ENCODE results near the gene POLE4.

The POLE4 gene

GRCh38 chr2:75003276-75003675 is 44.8 kb downstream of the POLE4 start:
- DNase-seq, result no peak

DNA sequence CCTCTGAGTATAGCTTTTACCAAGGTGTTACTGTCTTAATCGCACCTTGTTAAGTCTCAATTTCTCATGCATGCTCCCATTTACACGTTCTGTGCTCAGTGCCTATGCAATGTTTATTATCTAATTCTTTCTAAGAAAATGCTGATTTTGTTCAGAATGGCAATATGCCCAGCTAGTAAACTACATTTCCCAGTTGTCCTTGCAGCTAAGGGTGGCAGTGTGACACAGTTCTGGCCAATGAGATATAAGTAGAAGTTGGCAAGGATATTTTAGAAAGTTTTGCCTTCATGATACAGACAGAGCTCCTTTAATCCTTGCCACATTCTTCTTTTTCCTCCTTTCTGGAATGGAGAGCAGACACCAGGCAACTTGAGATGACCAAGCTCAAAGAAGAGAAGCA is 45.3 kb downstream of the POLE4 start:
- no peak for DNase-seq

- DNase-seq, result no peak
Measured at GRCh38 chr2:75006041-75006440, 47.6 kb downstream of the POLE4 start.

- DNase-seq, result no peak
Measured at GRCh38 chr2:75007061-75007460, 48.6 kb downstream of the POLE4 start.

DNA sequence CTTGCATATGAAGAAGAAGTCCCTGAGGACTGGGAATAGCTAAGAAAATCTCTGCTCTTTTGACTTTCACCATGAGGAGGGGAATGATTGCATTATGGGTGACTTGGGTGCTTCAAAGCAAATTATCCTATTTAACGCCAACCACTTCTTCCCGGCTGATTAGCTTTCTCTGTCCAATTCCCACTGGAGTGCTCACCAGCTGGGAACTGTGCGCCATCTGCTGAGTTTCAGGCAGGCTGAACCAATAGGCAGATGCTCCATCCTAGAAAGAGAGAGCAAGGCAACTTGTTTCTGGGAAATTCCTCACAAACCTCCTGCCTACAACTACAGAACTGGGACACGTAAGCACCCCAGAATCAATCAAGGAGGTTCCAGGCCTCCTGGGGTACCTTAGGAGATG is 49.4 kb downstream of the POLE4 start:
- peak; percentile 11 for DNase-seq

- no peak for DNase-seq
Measured at GRCh38 chr2:75010571-75010970, 52.1 kb downstream of the POLE4 start.

DNA sequence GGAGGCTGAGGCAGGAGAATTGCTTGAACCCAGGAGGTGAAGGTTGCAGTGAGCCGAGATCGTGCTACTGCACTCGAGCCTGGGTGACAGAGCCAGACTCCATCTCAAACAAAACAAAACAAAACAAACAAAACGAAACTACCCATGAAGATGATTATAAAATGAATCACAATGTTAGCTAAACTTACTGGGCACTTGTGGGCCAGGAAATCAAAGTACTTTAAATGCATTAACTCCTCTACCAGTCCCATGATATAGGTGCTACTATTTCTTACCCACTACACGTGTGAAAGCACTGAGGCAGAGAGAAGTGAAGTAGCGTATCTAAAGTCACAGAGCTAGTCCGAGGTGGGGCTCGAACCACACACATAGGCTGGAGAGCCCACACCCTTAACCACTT is 53.6 kb downstream of the POLE4 start:
- no peak for DNase-seq

GRCh38 chr2:75018162-75018561 is 59.7 kb downstream of the POLE4 start:
- DNase-seq, result no peak
